ENCODE data around the gene GSS.

- TF ChIP-seq CTCF (IDR thresholded peaks at IDR 0.05) (no peak), POLR2A (IDR thresholded peaks at IDR 0.05) (no peak)
These were observed 72.4 kb downstream of the GSS start for GRCh38 chr20:34883087-34883688.
